Measurements from ENCODE around the gene SNX15.

The SNX15 gene

DNA sequence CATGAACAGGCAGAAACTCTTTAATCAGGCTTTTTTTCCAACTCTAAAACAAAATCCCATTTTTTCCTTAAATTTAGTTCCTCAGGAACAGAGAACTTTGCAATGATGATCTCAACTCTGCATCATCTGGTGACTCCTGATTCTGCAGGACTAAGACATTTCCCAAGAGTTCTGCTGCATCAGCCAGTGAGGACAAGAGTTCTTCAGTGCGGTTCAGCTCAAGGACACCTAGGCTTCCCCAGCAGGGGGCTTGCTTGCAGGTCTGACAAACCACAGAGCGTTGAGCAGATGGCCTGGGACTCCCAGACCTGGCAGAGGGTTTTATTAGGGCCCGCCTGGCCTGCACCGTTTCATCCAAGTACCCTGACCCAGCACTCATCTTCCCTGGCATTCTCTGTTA, 50.2 kb downstream of the SNX15 start:
- Mint-ChIP-seq H3K9me3 (no peaks in the 10 kb centered on the region), H3K4me3 (no peak overlapping the region), H3K27ac (no peak overlapping the region), H3K27me3 (ENCODE audit: low read depth) (no peaks in the 10 kb centered on the region), H3K36me3 (ENCODE audit: low read depth) (peaks cover 30% of the 10 kb centered on the region), H3K4me1 (ENCODE audit: low read depth) (peaks cover 34% of the 10 kb centered on the region)

DNA sequence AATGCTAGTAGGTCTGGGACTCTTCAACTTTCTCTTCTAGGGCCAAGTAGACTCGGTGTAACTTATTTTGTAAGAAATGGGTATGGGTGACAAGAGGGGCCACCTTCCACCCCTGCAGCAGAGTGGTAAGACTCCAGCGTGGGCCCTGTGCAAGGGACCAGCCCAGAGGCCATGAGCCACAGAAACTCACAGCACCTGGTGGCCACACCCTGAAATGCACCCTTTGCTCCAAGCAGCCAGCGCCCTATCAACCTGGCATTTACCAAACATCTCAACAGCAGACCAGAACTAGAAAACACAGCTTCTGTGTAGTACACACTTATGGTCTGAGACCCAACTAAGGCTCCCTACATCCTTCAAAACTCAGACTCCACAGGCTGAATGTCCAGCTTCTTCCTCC, 50.9 kb downstream of the SNX15 start:
- Mint-ChIP-seq H3K27me3 (ENCODE audit: low read depth) (no peaks in the 10 kb centered on the region), H3K9me3 (no peaks in the 10 kb centered on the region), H3K36me3 (ENCODE audit: low read depth) (peaks cover 37% of the 10 kb centered on the region), H3K4me3 (no peak overlapping the region), H3K4me1 (ENCODE audit: low read depth) (peaks cover 40% of the 10 kb centered on the region), H3K27ac (peak overlapping the region; percentile 83)

DNA sequence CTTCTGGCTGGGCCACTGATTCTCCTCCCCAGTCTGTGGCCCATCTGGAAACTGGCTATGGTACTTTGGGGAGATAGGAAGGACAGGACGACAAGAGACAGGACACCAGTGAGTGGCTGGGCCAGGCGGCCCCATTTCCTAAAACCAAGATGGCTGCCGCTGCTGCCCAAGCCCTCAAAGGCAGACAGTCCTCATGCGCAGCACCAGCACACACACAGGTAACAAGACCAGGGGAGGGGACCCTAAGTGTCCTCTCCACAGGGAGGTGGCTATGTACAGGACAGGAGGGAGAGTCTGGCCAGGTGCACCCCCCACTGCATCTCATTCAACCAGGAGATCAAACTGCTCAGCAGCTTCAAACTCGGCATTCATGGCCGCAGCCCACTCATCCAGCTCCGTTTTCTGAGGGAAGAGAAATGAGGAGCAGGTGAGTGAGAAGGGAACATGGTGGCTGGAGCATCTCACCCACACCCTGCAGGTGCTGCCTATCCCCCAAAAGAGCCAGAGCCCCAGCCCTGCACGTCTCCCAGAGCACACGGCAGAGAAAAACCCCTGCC, 51.6 kb downstream of the SNX15 start:
- H3K27ac Mint-ChIP-seq = peak overlapping the region; percentile 83
- H3K4me1 Mint-ChIP-seq (ENCODE audit: low read depth) = peaks cover 42% of the 10 kb centered on the region
- H3K27me3 Mint-ChIP-seq (ENCODE audit: low read depth) = no peaks in the 10 kb centered on the region
- peak overlapping the region; percentile 2 for H3K4me3 Mint-ChIP-seq
- H3K9me3 Mint-ChIP-seq = no peaks in the 10 kb centered on the region
- H3K36me3 Mint-ChIP-seq (ENCODE audit: low read depth) = peaks cover 38% of the 10 kb centered on the region

- no peaks in the 10 kb centered on the region for H3K27me3 Mint-ChIP-seq (ENCODE audit: low read depth)
- H3K4me1 Mint-ChIP-seq (ENCODE audit: low read depth) = peaks cover 50% of the 10 kb centered on the region
- H3K27ac Mint-ChIP-seq = peak overlapping the region; percentile 98
- peaks cover 35% of the 10 kb centered on the region for H3K36me3 Mint-ChIP-seq (ENCODE audit: low read depth)
- H3K4me3 Mint-ChIP-seq = peak overlapping the region; percentile 91
- H3K9me3 Mint-ChIP-seq = no peaks in the 10 kb centered on the region
These were observed 56.0 kb downstream of the SNX15 start for GRCh38 chr11:65083134-65083833.

DNA sequence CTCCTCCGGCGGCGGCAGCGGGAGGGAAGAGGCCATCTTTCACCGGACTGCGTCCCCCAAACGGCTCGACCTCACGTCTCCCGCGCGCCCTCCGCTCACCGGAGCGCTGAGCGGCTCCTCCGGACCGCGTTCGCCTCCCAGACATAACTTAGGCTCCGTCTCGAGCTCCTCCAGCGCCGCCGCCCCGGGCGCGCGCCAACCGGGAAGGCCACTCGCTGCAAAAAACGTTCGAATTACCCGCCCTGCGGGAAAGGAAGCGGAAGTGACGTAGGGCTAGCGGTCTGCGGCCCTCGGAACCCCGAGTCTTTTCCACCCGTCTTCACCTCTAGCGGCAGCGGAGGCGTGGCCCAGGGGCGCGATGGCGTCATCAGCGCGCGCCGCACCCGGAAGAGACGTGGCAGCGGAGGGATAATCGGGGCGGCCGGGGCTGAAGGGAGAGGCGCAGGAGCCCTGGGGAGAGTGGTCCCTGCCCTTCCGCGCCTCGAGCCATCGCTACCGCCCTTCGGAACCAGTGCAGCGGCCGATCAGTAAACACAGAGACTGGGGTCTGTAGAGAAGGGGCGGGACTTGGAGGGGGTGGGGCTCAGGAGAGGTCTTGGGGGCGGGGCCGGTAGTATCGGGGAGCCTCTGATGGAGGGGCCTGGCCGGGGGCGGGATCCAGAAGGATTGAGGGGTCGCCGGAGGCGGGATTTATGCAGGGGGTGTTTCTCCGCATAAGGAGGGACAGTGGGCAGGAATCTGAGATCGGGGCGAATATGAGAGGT, 56.8 kb downstream of the SNX15 start, which contains the start of the genes CDCA5 and ZFPL1:
Gene CDCA5, minus strand, starts transcription at position 207 of the 764 bp plus-strand sequence. Its CDS starts 62 bp downstream, at position 145.
Gene ZFPL1, plus strand, starts transcription at position 389 of the 764 bp plus-strand sequence. CDS start 477 bp downstream, outside the sequence.
- H3K9me3 Mint-ChIP-seq = no peaks in the 10 kb centered on the region
- H3K27me3 Mint-ChIP-seq (ENCODE audit: low read depth) = no peaks in the 10 kb centered on the region
- peak within 1 kb of the TSS; percentile 91 for H3K4me3 Mint-ChIP-seq
- peak within 1 kb of the TSS; percentile 98 for H3K27ac Mint-ChIP-seq
- peaks cover 31% of the 10 kb centered on the region for H3K36me3 Mint-ChIP-seq (ENCODE audit: low read depth)
- peaks cover 43% of the 10 kb centered on the region for H3K4me1 Mint-ChIP-seq (ENCODE audit: low read depth)

GRCh38 chr11:65084598-65085375, 57.5 kb downstream of the SNX15 start:
- H3K4me1 Mint-ChIP-seq (ENCODE audit: low read depth) = peaks cover 40% of the 10 kb centered on the region

GRCh38 chr11:65085446-65085845, 58.2 kb downstream of the SNX15 start:
- Mint-ChIP-seq H3K36me3 (ENCODE audit: low read depth) (peaks cover 25% of the 10 kb centered on the region), H3K27me3 (ENCODE audit: low read depth) (no peaks in the 10 kb centered on the region), H3K4me1 (ENCODE audit: low read depth) (peaks cover 38% of the 10 kb centered on the region), H3K27ac (peak overlapping the region; percentile 98), H3K4me3 (peak overlapping the region; percentile 91), H3K9me3 (no peaks in the 10 kb centered on the region)

More at GRCh38 chr11:65084598-65085375, 57.5 kb downstream of the SNX15 start:
- Mint-ChIP-seq H3K4me3 (peak overlapping the region; percentile 91), H3K27ac (peak overlapping the region; percentile 98), H3K27me3 (ENCODE audit: low read depth) (no peaks in the 10 kb centered on the region), H3K9me3 (no peaks in the 10 kb centered on the region), H3K36me3 (ENCODE audit: low read depth) (peaks cover 29% of the 10 kb centered on the region)

DNA sequence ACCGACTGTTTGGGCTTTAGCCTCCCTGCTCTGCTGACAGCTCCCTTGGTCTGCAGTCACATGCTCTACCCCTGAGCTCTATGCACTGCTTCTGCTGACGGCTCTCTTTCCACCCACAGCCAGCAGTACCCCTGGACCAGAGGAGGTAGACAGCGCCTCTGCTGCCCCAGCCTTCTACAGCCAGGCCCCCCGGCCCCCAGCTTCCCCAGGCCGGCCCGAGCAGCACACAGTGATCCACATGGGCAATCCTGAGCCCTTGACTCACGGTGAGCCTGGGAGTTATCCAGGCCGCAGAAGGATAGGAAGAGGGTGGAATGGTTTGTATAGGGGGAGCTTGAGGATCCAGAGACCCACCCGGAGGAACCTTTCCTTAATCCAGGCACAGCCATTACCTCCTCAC, 59.6 kb downstream of the SNX15 start:
- H3K4me3 Mint-ChIP-seq = no peak overlapping the region
- H3K36me3 Mint-ChIP-seq (ENCODE audit: low read depth) = peaks cover 21% of the 10 kb centered on the region
- peaks cover 30% of the 10 kb centered on the region for H3K4me1 Mint-ChIP-seq (ENCODE audit: low read depth)
- no peaks in the 10 kb centered on the region for H3K27me3 Mint-ChIP-seq (ENCODE audit: low read depth)
- no peaks in the 10 kb centered on the region for H3K9me3 Mint-ChIP-seq
- no peak overlapping the region for H3K27ac Mint-ChIP-seq

DNA sequence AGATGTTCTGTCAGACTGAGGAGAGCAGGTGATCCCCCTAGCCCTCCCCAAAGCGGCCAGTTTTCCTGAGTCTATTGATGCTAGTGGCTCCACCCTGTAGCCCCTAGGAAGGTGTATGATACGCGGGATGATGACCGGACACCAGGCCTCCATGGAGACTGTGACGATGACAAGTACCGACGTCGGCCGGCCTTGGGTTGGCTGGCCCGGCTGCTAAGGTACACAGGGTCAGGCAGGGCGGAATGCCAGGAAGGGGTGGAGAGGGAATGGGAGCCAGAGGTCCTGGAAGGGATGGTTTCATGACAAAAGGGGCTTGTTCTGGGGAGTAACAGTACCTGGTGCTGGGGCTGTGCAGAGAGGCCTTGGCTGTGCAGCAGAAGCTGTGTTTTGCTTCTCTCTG, 60.0 kb downstream of the SNX15 start:
- Mint-ChIP-seq H3K9me3 (no peaks in the 10 kb centered on the region), H3K4me1 (ENCODE audit: low read depth) (peaks cover 28% of the 10 kb centered on the region), H3K27ac (no peak overlapping the region), H3K27me3 (ENCODE audit: low read depth) (no peaks in the 10 kb centered on the region), H3K36me3 (ENCODE audit: low read depth) (peaks cover 21% of the 10 kb centered on the region), H3K4me3 (no peak overlapping the region)

GRCh38 chr11:65087827-65088226, 60.6 kb downstream of the SNX15 start:
- Mint-ChIP-seq H3K27ac (no peak overlapping the region), H3K4me1 (ENCODE audit: low read depth) (peaks cover 25% of the 10 kb centered on the region), H3K36me3 (ENCODE audit: low read depth) (peaks cover 18% of the 10 kb centered on the region), H3K27me3 (ENCODE audit: low read depth) (no peaks in the 10 kb centered on the region), H3K4me3 (no peak overlapping the region), H3K9me3 (no peaks in the 10 kb centered on the region)

DNA sequence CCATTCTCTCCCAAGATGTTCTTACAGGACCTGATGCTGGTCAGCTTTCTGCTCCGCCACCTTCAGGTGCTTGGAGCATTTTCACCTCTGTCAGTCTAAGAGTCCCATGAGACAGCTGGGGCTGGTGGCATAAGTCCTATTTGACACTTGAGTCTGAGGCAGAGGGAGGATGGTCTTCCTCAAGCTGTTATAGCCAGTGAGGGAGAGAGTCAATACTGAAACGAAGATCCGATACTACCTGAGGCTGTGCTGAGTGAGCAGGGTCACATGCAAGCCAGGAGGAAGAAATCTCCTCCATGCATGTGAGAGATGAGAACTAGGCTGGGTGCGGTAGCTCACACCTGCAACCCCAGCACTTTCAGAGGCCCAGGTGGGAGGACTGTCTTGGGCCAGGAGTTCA, 62.4 kb downstream of the SNX15 start:
- H3K9me3 Mint-ChIP-seq = no peaks in the 10 kb centered on the region
- no peak overlapping the region for H3K27ac Mint-ChIP-seq
- H3K4me1 Mint-ChIP-seq (ENCODE audit: low read depth) = peaks cover 12% of the 10 kb centered on the region
- no peaks in the 10 kb centered on the region for H3K27me3 Mint-ChIP-seq (ENCODE audit: low read depth)
- peaks cover 12% of the 10 kb centered on the region for H3K36me3 Mint-ChIP-seq (ENCODE audit: low read depth)
- H3K4me3 Mint-ChIP-seq = no peak overlapping the region
